DND-41 (cell line): ENCODE results near the gene ITPR2.

Experiments
- CTCF ChIP-seq: IDR thresholded peaks from 2 replicates; pipeline ENCODE4 v1.5.1; 2012; ENCODE audit warnings: borderline replicate concordance, low read length, moderate library complexity, mild to moderate bottlenecking; ENCODE audit not compliant: poor library complexity, severe bottlenecking; ENCODE audit errors: extremely low read depth
- EZH2 ChIP-seq: IDR thresholded peaks from 3 replicates; pipeline ENCODE4 v1.6.1; 2012; ENCODE audit warnings: borderline replicate concordance, low read depth, mild to moderate bottlenecking, moderate library complexity, low read length, inconsistent platforms; ENCODE audit not compliant: severe bottlenecking

DNA sequence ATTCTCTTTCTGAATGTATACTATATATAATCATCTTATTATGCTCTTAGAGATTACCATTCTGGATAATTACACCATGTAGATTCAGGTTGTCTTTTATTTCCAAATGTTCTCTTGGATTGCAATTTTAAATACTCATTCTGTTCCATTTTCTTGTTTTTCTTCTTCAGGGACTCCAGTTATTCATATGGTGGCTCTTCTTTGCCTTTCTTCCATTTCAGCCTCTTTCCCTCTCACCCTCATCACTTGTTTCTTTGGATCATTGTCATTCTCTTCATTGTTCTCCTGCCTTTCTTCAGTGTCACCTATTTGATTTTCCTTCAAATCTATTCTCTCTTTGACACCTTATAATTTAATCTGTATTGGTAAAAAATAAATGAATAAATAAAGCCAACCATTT lies 182.0 kb downstream of the ITPR2 start:
- TF ChIP-seq CTCF (no peak), EZH2 (no peak)
